HG03457 (cell line): ENCODE data around the gene NOX5.
"Not testable (repeated sequence)": the region's sequence is repeated elsewhere in the genome, so short reads cannot be mapped to it uniquely, and the experiment has no call there.

ENCODE experiments used
- ATAC-seq: cut with Tn5 transposase; IDR thresholded peaks from one replicate; pipeline ENCODE4 v1.9.1; 2021; ENCODE audit warnings: moderate number of reproducible peaks; ENCODE audit not compliant: unreplicated experiment

NOX5 gene

GRCh38 chr15:69014454-69014853 is at the start of gene NOX5:
TSS of gene NOX5 (plus strand) at chr15:69014695. CDS start at chr15:69014736, 41 bp downstream.
- no peak for ATAC-seq

- ATAC-seq: no peak
Observed at GRCh38 chr15:68966996-68967395, 47.5 kb upstream of the NOX5 start.

DNA sequence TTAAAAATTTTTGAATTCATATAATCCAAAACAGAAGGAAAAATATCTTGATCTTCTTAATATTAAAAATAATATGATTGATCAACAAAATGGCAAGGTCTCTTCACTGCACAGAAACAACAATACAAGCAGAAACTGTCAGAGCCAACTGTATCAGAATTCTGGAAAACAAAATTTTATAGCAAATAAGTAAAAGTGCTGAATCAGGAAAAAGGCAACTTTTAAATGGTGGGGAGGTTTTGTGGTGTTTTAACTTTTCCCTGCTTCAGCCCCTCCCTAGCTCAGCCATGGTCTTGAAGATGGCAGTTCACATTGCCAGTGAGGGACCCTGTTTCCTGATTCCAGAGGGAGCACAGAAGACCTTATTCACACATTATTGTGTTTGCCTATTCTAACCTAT is 46.5 kb upstream of the NOX5 start:
- no peak for ATAC-seq

GRCh38 chr15:68969298-68969697 is 45.2 kb upstream of the NOX5 start:
- no peak for ATAC-seq

DNA sequence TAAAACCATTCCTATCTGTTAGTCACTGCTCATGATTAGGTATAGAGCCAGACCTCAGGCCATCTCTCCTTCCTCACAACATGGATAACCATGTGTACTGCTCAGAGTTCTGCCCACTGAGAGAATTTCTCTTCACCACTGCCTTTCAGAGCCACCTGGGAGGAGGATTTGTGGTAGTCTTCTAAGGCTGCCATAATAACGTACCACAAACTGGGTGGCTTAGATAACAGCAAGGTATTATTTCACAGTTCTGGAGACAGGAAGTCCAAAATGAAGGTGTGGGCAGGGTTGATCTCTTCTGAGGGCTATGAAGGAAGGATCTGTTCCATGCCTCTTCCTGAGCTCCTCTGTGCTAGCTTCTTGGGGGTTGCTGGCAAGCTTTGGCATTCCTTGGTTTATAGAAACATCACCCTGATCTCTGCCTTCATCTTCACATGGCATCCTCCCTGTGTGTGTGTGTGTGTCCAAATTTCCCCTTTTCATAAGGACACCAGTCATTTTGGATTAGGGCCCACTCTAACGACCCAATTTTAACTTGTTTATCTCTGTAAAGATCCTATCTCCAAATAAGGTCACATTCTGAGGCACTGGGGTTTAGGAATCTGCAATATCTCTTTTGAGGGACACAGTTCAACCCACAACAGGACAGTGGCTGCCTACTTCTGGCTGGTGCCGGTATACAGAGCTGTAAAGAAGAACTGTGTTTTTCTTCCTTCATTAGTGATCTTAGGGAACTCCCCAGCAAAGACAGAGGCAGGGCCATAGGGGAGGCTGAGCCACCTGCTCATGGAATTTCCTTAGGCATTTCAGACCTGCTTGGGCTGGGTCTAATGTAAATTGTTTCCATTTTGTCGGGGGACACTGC is 42.1 kb upstream of the NOX5 start:
- no peak for ATAC-seq

GRCh38 chr15:68975651-68976160 is 38.8 kb upstream of the NOX5 start:
- not testable (repeated sequence) for ATAC-seq

- ATAC-seq: not testable (repeated sequence)
Observed at GRCh38 chr15:68977426-68977825, 37.1 kb upstream of the NOX5 start.

DNA sequence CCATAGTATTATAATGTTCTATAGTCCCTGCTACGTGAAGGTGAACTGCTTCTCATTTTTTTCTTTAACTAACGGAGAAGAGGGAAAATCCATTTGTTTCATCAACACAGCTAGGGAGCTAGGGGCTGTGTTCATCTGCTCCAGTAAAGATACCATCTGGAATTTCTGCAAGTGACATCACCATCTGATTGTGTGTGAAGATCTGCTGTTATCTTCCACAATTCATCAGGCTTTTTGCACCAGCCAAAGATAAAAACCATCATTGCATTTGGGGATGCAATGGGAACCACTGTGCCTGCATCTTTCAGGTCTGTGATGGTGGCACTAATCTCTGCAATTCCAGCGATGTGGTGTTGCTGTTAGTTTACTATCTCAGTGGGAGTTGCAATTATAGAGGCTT is 35.5 kb upstream of the NOX5 start:
- no peak for ATAC-seq

GRCh38 chr15:68979816-68980215 is 34.7 kb upstream of the NOX5 start:
- no peak for ATAC-seq

DNA sequence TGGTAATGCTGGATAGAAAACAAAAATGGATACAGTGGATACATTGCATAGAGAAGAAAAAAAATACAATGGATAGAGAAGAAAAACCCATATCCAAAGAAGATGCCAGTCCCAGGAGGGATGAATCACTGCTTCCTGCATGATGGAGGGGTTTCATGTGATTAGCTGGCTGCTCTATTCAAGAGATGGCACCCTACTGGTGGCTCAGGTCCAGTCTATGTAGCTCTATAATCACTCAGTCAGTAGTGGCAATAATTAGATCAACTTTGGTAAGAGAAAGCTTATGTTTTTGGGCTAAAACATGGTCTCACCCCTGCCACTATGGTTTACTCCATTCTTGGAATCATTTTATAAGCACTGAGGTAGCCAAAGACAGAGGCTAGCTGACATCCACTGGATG is 33.7 kb upstream of the NOX5 start:
- no peak for ATAC-seq

GRCh38 chr15:68981941-68982340 is 32.6 kb upstream of the NOX5 start:
- no peak for ATAC-seq

DNA sequence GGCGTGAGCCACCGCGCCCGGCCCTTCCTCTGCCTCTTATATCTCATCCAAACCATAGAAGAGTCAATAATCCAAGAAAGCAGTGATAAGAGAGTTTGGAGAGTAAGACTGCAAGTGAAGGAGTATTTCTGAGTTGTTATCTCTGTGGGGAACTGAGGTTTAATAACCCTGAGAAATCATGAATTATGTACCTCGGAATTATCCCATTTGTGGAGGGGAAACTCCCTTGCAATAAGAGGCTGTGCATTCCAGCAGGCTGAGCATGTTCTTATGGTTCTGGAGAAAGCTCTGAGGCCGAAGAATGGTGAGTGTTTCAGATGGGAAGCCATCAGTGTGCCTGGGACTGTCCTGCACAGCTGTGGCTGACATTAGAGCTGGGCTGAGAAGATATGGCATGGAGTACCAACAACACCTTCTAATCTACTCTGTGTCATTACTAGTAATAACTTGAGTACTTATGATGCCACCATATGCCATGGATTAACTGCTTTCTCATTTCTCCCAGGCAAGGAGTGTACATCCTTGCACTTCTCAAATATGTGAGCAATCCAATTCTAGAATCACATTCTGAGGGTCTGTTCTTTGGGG is 31.4 kb upstream of the NOX5 start:
- ATAC-seq: no peak

- ATAC-seq: no peak
Observed at GRCh38 chr15:68983961-68984481, 30.5 kb upstream of the NOX5 start.

DNA sequence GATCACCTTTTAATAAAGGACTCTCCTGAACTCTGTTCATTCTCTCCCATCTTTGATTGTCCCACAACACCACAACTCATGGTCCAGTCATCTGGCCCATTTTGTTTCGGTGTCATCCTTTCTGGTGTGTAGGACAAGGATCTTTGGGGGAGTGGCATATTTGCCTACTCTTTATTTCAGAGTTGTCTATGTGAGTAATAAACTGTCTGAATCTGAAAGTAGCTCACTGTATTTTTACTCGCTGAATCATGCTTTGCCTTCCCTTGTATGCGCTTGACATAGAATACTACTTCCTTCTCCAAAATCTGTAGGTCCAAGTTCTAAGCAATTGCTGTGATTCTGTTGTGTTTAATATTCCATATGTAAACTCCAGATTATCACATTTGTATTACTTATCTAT is 29.9 kb upstream of the NOX5 start:
- no peak for ATAC-seq

DNA sequence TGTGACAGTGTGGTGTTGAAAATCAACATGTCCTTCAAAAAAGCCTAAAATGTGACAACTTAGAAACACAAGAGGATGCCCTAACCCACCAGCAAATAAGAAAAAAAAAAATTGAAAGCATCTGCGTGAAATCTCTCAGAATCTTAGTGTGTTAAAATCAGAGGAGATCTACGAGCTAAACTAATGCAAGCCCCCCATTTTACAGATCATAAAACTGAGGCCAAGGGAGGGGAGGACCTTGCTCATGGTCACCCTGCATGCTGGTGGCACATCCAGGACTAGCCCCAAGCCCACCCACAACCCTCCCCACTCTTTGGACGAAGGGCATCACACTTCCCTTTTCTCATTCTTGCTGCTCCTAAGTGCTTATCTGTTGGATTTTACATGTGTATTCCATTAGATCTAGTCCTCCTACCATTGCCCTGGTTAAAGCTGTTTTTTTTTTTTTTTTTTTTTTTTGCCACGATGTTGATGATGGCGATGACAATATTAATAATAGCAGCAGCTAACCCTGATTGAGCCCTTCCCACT is 29.1 kb upstream of the NOX5 start:
- ATAC-seq: no peak

- ATAC-seq: no peak
Observed at GRCh38 chr15:68986322-68986721, 28.2 kb upstream of the NOX5 start.

DNA sequence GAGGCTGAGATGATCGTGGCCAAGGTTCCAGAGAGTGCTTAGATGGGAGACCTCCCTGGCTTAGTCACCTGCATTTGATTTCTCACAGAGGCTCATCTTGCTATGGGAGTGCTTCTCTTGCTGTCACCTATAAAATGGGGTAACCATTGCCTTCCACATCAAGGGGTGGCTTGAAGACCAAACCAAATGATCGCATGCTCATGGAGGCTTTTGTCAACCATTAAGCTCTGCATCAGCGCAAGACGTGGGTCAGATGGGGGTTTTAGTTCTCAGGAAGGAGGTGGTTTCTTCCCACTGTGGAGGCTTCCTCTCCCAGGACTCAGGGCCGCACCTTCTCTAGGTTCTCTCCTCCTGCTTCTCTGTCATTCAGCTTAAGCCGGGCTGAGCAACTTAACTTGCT is 27.4 kb upstream of the NOX5 start:
- no peak for ATAC-seq

DNA sequence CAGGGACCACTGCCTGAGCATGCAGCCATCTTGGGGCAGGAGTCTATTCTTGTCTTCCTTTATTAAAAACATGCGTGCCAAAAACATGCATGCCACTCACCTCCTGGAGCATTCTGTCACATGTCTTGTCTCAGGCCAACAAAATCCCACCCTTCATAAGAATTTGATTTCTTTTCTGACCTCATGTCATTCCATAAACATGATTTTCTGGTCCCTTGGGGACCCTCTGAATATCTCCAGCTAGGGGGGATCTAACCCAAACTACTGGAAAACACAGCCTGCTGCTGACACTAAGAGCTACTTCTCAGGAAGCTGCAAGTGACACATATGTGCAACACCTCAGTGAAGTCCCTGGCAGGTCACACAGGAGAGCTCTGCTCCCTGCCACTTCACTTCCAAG is 26.8 kb upstream of the NOX5 start:
- ATAC-seq: no peak

GRCh38 chr15:68989541-68990230 is 24.8 kb upstream of the NOX5 start:
- no peak for ATAC-seq

DNA sequence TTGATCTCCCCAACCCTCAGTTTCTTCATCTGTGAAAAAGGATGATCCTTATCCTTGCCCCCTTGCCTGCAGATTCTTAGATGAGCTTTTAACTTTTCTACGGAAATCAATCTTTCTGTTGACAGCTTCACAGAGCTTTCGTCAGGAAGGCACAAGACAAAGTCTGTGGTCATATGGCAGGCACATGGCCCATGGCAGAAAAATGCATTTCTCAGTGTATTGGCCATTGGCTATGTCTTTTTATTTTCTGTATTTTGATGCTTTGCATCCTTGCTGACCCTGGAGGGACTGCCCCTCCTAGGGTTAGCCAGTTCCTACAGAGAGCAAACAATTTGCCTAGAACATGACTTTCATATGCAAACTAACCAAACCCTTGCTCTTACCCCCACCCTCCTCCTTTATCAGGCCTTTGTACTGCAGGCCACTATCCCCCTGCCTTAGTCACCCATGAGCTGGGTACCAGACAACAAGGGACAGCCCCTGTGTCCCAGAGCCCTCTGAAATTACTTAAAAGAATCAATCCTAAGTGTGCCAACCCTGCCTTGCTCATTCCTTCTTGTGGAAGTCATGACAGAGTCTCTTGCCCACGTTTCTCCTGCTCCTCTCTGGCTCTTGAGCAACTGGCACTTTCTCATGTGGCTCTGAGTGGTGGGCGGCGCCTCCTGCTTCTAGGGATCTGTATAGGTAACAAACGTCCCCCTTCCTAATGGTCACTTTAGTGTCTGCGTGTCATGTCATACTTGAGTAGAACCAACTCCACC is 24.1 kb upstream of the NOX5 start:
- ATAC-seq: no peak
